Neural cell (in vitro differentiated cells): Measurements from ENCODE around the gene ERVW-1. TPM values are rescaled to one million over a fixed set of nuclear protein-coding genes. Genes with fewer than 3 reads are reported as not detected.

ENCODE experiments used
- H2AFZ ChIP-seq: fragments of 200-600, 300-800 bp; sonication (generic), shearing (Covaris generic); 2 replicates; pipeline ENCODE4 v1.6.0; 2014; ENCODE audit warnings: low read depth, mild to moderate bottlenecking, antibody characterized with exemption, low read length, moderate library complexity
- H3F3A ChIP-seq: fragments of 200-600 bp; shearing (Covaris generic); 2 replicates; pipeline ENCODE4 v1.6.1; 2016; ENCODE audit warnings: mild to moderate bottlenecking, moderate library complexity, mixed read lengths, antibody characterized with exemption, low read length; ENCODE audit not compliant: insufficient read depth, poor library complexity, severe bottlenecking
- H3K27ac ChIP-seq: fragments of 200-600, 300-800 bp; sonication (generic), shearing (Covaris generic); 2 replicates; pipeline ENCODE4 v1.5.1; 2014; ENCODE audit warnings: mild to moderate bottlenecking, low read length, moderate library complexity
- H3K27me3 ChIP-seq: fragments of 300-800, 200-600 bp; sonication (generic), shearing (Covaris generic); 2 replicates; pipeline ENCODE4 v1.6.0; 2014; ENCODE audit warnings: mild to moderate bottlenecking, low read depth, low read length, moderate library complexity; ENCODE audit not compliant: insufficient read depth
- H3K36me3 ChIP-seq: fragments of 300-800, 200-600 bp; sonication (generic), shearing (Covaris generic); 2 replicates; pipeline ENCODE4 v1.5.1; 2014; ENCODE audit warnings: mild to moderate bottlenecking, antibody characterized with exemption, low read length, moderate library complexity; ENCODE audit not compliant: insufficient read depth
- H3K4me2 ChIP-seq: fragments of 300-800, 200-600 bp; sonication (generic), shearing (Covaris generic); 2 replicates; pipeline ENCODE4 v1.6.0; 2014; ENCODE audit warnings: mild to moderate bottlenecking, low read length
- H3K4me3 ChIP-seq: fragments of 300-800, 200-600 bp; sonication (generic), shearing (Covaris generic); 2 replicates; pipeline ENCODE4 v1.5.1; 2014; ENCODE audit warnings: mild to moderate bottlenecking, low read length, moderate library complexity
- H3K79me2 ChIP-seq: fragments of 200-600 bp; shearing (Covaris generic); replicated peaks from 2 replicates; pipeline ENCODE4 v1.6.0; 2014; ENCODE audit warnings: mild to moderate bottlenecking, low read length, moderate library complexity; ENCODE audit not compliant: insufficient read depth
- H3K9ac ChIP-seq: fragments of 300-800, 200-600 bp; sonication (generic), shearing (Covaris generic); 2 replicates; pipeline ENCODE4 v1.6.1; 2016; ENCODE audit warnings: mild to moderate bottlenecking, low read length, mixed read lengths
- H3K9me2 ChIP-seq: fragments of 200-600 bp; shearing (Covaris generic); 2 replicates; pipeline ENCODE4 v1.6.1; 2016; ENCODE audit warnings: mild to moderate bottlenecking, low read length, mixed read lengths; ENCODE audit not compliant: insufficient read depth
- H3K9me3 ChIP-seq: fragments of 200-600, 300-800 bp; sonication (generic), shearing (Covaris generic); 2 replicates; pipeline ENCODE4 v1.6.1; 2016; ENCODE audit warnings: mild to moderate bottlenecking, mixed run types, low read length, moderate library complexity, mixed read lengths
- H4K20me1 ChIP-seq: fragments of 200-600 bp; shearing (Covaris generic); 2 replicates; pipeline ENCODE4 v1.6.1; 2016; ENCODE audit warnings: mild to moderate bottlenecking, mixed run types; ENCODE audit not compliant: insufficient read depth
- CTCF ChIP-seq: fragments of 450-650 bp; IDR thresholded peaks from 2 replicates; pipeline ENCODE4 v1.5.1; 2014; ENCODE audit warnings: antibody characterized with exemption, mild to moderate bottlenecking, moderate library complexity; ENCODE audit not compliant: poor library complexity, severe bottlenecking
- EP300 ChIP-seq: fragments of 450-650 bp; conservative IDR thresholded peaks from 2 replicates; pipeline ENCODE4 v1.6.1; 2014; ENCODE audit warnings: antibody characterized with exemption, mild to moderate bottlenecking, moderate library complexity; ENCODE audit not compliant: poor library complexity, severe bottlenecking
- EZH2 ChIP-seq: fragments of 200-600, 300-800 bp; shearing (Covaris generic), sonication (generic); IDR thresholded peaks from 2 replicates; pipeline ENCODE4 v1.6.1; 2014; ENCODE audit warnings: antibody characterized with exemption, low read length, borderline replicate concordance, mild to moderate bottlenecking; ENCODE audit not compliant: insufficient read depth, poor library complexity, severe bottlenecking
- MXI1 ChIP-seq: fragments of 450-650 bp; conservative IDR thresholded peaks from 2 replicates; pipeline ENCODE4 v1.6.1; 2014; ENCODE audit warnings: antibody characterized with exemption, mild to moderate bottlenecking; ENCODE audit not compliant: poor library complexity, severe bottlenecking
- POLR2AphosphoS5 ChIP-seq: IDR thresholded peaks from 2 replicates; pipeline ENCODE4 v1.6.1; 2012
- RAD21 ChIP-seq: fragments of 450-650 bp; conservative IDR thresholded peaks from 2 replicates; pipeline ENCODE4 v1.6.1; 2014; ENCODE audit warnings: antibody characterized with exemption, mild to moderate bottlenecking, moderate library complexity
- REST ChIP-seq: IDR thresholded peaks from 2 replicates; pipeline ENCODE4 v1.6.1; 2012; ENCODE audit warnings: borderline replicate concordance
- SMC3 ChIP-seq: fragments of 450-650 bp; conservative IDR thresholded peaks from 2 replicates; pipeline ENCODE4 v1.6.1; 2014; ENCODE audit warnings: antibody characterized with exemption, mild to moderate bottlenecking, moderate library complexity; ENCODE audit not compliant: poor library complexity
- TAF1 ChIP-seq: IDR thresholded peaks from 2 replicates; pipeline ENCODE4 v1.6.1; 2012; ENCODE audit warnings: low read depth
- polyA plus RNA-seq: library from polyadenylated mRNA; depleted of rRNA; stranded (reverse); fragments of >200 nt; gene quantifications from 2 replicates; pipeline ENCODE4 v1.2.3, GENCODE V29; 2014

Gene ERVW-1
- polyA plus RNA-seq, 1 donor from 2014 or later, result not detected

- no peak overlapping the region for H3K9ac ChIP-seq
- H2AFZ ChIP-seq, result no peak overlapping the region
- TF ChIP-seq CTCF, result no peak
- no peak for TF ChIP-seq SMC3
- TF ChIP-seq RAD21, result no peak
- TF ChIP-seq EP300, result no peak
- no peak for TF ChIP-seq EZH2
- TF ChIP-seq POLR2AphosphoS5, result no peak
- TF ChIP-seq MXI1, result no peak
- TF ChIP-seq TAF1, result no peak
- TF ChIP-seq REST, result no peak
Measured at GRCh38 chr7:92464515-92464914, 13.2 kb downstream of the ERVW-1 start.

GRCh38 chr7:92462560-92462959 lies 15.2 kb downstream of the ERVW-1 start:
- no peaks in the 10 kb centered on the region for H3K27me3 ChIP-seq
- H3F3A ChIP-seq, result no peaks in the 10 kb centered on the region
- no peak overlapping the region for H3K9ac ChIP-seq
- no peaks in the 10 kb centered on the region for H3K79me2 ChIP-seq
- no peak overlapping the region for H3K4me2 ChIP-seq
- no peaks in the 10 kb centered on the region for H3K9me2 ChIP-seq
- no peaks in the 10 kb centered on the region for H3K9me3 ChIP-seq
- H3K4me3 ChIP-seq, result no peak overlapping the region
- H3K36me3 ChIP-seq, result no peaks in the 10 kb centered on the region
- H2AFZ ChIP-seq, result no peak overlapping the region
- no peaks in the 10 kb centered on the region for H4K20me1 ChIP-seq
- TF ChIP-seq EZH2, result no peak
- H3K27ac ChIP-seq, result no peak overlapping the region

More at GRCh38 chr7:92464515-92464914, 13.2 kb downstream of the ERVW-1 start:
- H3K36me3 ChIP-seq, result no peaks in the 10 kb centered on the region
- no peak overlapping the region for H3K27ac ChIP-seq
- H3K4me2 ChIP-seq, result no peak overlapping the region
- no peaks in the 10 kb centered on the region for H3F3A ChIP-seq
- H3K9me3 ChIP-seq, result no peaks in the 10 kb centered on the region
- no peaks in the 10 kb centered on the region for H3K9me2 ChIP-seq
- no peaks in the 10 kb centered on the region for H3K79me2 ChIP-seq
- no peak overlapping the region for H3K4me3 ChIP-seq
- no peaks in the 10 kb centered on the region for H4K20me1 ChIP-seq
- H3K27me3 ChIP-seq, result no peaks in the 10 kb centered on the region
